GM18511 (cell line): ENCODE results near the gene GGACT.
"Not testable (repeated sequence)": the region's sequence is repeated elsewhere in the genome, so short reads cannot be mapped to it uniquely, and the experiment has no call there.

Experiments used
- ATAC-seq: cut with Tn5 transposase; IDR thresholded peaks from one replicate; pipeline ENCODE4 v1.9.1; 2021; ENCODE audit warnings: mild to moderate bottlenecking, moderate library complexity; ENCODE audit not compliant: unreplicated experiment

Gene GGACT

DNA sequence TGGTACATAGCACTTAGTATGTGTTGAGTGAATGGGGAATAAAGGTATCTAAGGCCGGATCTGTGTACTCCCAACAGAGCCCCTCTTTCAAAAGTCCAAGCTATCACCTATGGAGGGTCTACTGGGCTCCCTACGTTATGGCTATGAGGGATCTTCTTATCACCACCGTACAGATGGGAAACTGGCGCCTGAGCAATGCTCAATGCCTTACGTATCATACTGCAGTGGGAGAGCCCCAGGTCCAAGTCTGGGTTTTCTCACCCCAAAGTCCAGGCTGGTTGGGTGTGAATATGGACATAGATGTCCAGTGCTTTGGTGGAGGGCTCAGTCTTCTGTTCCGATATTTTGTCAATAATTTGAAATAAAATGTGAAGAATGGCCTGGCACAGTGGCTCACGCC is 13.1 kb upstream of the GGACT start:
- no peak for ATAC-seq

DNA sequence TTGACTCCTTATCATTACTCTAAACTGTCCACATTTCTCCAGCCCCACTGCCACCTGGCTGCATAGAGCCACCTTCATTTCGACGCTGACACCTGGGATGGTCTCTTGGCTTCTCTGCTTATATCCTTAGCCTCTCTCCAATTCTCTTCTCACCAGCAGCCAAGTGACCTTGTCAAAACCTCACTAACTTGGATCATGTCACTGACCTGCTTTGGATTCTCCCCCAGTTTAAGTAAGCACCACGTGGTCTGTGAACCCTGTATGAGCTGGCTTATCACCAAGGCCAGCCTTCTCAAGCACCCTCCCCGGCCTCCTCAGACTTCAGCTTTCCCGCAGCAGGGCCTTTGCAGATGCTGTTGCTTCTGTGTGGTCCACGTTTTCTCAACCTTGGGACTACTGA is 12.3 kb upstream of the GGACT start:
- ATAC-seq: no peak

DNA sequence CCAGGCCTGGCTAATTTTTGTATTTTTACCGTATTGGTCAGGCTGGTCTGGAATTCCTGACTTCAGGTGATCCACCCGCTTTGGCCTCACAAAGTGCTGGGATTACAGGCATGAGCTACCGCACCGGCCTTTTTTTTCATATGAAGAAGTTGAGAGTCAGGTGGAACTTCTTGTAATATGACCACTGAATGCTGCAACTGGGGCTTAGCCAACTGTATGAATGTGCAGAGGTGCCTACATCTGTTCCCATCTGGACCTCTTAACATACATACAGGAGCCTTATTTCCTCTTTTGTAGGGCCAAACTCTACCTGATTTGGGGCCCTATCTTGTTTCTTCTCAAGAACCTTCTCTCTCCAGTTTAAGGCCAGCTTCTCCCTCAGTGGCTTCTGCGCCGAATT is 11.9 kb upstream of the GGACT start:
- no peak for ATAC-seq

DNA sequence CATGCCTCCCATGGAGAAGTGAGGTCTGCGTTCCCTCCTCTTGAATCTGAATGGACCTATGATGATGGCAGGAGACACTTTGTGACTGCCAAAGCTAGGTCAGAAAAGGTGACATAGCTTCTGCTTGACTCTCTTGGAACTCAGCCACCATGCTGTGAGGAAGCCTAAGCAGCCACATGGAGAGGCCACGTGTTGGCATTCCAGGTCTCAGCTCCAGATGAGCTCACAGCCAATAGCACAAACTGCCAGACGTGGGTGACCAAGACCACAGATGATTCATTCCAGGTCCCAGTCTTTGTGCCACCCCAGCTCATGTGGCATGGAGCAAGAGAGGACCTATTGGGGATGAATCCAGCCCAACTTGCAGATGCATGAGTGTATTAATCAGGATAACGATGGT is 8.7 kb upstream of the GGACT start:
- no peak for ATAC-seq

DNA sequence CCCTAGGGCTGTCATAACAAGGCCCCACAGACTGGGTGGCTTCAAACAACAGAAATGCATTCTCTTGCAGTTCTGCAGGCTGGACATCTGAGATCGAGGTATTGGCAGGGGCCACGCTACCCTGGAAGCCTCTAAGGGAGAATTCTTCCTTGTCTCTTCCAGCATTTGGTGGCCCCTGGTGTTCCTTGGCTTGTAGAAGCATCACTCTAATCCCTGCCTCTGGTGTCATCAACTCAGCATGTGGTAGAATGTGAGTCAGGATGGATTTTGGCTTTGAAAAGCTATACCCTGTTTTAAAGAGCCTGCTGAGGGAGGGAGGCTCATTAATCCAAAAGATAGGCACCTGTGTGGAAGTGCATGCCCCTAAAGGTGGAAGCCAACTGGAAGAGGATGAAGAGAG is 7.9 kb upstream of the GGACT start:
- no peak for ATAC-seq

DNA sequence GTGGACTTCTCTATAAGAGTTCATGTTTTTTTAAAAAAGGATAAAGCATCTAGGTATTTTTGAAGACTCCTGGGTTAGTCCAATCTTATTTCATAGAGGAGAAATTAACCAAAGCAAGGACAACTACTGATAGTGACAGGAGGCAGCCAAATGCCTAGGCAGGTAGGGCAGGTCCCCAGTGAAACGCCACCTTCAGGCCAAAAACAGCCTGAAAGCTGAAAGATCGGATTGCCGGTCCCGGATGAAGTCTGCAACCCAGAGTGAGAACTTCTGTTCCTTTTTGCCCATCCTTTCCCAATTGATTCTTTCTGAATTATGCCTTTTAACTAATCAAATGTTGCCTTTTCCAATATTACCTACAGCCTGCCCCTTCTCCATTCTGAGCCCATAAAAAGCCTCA is 6.1 kb upstream of the GGACT start:
- ATAC-seq: no peak

DNA sequence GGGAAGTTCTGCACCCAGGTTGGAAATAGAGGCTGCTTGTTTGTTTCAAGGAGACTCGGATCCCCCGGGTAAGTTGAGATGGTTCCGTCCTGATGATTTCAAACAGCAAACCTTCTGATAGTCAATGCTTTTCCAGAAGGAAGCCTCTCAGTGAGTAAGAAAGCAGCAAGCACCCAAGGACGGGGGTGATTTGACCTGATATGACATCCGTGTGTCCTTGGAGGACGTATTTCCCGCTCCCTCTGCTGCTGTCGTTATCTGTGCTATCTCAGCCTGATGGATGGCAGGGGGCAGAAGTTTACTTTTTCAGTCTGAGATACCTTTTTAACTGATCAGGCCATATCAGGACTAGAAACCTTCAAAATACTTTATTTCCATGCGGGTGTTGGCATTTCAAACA is 5.7 kb upstream of the GGACT start:
- ATAC-seq: no peak

DNA sequence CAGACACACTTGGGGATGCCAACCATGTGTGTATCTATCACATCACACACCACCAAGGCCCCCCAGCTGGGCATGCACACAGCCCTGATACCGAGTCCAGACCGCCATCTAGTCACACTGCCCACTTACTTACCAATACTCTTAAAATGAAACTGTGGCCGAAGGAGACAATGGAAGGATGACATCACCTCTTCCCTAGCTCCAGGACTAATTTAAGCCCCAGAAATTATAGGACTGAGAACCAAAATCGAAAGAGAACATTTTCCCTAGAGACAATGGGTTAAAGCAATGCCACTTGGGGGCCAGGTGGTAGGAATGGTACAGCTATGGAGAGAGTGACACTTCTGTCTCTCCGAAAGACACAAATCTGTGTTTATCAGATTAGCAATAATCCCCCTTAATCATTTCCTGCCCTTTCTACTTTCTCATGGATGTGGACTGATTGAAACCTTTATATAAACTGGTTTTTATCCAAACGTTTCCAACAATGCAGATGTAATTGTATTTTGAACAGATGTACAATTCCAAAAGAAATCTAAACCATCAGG is 663 bp upstream of the GGACT start:
- no peak for ATAC-seq

DNA sequence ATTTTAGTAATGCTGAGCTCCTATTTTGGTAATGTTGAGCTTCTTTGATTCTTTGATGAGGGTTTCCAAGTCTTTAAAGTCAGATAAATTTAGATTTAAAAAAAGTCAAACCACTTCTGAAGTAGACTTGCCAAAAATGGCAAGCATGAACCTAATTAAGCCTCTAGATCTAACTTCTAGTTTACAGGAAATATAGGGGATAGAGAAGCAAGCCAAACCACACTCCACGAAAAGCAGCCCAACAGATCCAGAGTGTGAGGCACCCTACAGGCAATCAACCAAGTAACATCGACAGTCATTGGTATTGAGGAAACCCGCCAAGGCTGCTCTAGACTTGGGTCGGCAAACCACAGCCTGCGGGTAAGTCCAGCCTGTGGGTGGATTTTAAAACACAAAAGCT is 3.7 kb downstream of the GGACT start:
- no peak for ATAC-seq

DNA sequence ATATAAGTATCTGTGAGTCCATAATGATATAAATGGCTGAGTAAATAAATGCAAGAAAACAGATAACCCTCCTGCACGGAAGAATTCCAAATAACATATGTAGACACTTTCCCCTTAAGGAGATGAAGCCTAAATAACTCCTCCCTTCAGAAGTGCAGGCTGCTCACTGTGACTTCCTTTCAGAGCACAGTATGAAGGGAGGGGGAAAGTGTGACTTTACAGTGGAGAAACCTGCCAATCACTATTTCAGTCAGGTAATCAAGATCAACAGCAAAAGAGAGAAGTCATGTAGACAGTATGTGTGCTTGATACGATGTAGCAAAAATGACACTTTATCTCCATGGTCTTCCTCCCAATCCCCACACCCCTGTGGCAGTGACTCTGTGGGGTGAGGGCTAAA is 7.1 kb downstream of the GGACT start:
- no peak for ATAC-seq

DNA sequence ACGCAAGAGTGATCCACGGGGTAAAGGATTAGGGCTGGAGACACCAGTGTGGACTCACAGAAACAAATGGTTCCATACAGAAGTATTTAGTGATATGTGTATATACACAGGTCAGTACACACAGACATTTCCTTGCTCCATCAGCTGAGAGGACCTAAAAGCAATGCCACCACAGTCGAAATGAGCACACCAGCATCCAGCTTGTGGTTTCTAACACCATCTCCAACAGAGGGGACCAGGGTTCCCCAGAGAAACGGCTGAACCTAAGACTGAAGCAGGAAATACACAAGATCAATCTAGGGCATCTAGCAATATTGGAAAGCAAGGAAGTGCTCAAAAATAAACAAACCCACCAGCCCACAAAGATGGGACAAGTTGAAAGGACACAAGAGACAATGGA is 7.6 kb downstream of the GGACT start:
- ATAC-seq: no peak

DNA sequence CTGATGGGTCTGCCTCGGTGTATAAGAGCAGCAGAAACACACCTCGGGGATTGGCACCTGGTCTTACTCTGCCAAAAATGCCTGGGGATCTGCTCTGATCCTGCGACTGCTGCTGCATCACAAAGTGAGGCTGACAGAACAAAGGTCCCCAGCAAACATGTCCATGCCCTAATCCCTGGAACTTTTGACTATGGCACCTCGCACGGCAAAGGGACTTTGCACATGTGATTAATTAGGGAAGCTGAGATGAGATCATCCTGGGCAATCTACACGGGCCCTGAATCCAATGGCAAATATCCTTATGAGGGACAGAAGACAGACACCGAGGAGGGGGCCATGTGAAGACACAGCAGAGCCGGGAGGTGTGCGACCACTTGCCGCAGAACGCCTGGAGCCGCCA is 8.5 kb downstream of the GGACT start:
- ATAC-seq: no peak

DNA sequence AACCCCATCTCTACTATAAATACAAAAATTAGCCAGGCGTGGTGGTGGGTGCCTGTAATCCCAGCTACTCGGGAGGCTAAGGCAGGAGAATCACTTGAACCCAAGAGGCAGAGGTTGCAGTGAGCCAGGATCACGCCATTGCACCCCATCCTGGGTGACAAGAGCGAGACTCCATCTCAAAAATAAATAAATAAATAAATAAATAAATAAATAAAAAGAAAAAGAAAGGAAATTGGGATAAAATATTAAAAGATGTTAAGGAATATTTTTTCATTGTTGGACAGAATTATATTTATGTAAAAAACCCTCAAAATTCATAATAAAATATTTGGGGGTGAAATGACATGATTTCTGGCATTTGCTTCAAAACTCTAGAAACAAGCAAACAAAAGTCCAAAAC is 11.3 kb downstream of the GGACT start:
- ATAC-seq: not testable (repeated sequence)

DNA sequence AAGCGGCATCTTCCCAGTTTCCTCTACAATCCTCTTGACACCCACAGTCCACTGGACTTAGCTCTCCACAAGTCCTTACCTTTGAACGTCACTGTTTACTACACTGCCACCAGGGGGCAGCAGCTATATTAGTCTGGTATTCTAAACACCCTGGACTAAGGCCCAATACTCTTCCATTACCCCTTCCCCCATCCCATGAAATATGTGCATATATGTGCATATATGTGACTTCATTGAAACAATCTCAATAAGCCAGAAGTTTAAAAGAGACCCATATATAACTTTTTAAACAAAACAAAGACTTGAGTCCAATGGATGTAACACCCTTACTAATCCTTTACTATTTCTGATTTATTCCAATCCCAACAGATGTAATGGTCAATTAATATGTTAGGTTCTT is 15.5 kb downstream of the GGACT start:
- peak; percentile 98 for ATAC-seq

DNA sequence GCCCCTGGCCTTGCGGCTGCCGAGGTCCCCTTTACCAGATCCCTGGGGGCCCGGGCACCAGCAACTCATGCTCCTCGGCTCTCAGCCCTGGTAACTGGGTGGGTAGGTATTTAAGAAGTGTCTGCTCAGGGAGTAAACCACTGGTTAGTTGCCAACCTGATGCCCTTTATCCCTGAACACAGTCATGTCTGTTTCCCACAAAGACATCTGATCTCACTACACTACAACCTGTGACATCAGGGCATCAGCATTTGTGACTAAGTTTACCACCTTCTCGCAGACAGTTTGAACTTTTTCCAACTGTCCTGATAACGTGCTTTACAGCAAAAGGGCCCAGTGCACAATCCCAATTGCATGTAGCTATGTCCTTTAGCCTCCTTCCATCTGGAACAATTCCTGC is 22.0 kb downstream of the GGACT start:
- ATAC-seq: no peak

DNA sequence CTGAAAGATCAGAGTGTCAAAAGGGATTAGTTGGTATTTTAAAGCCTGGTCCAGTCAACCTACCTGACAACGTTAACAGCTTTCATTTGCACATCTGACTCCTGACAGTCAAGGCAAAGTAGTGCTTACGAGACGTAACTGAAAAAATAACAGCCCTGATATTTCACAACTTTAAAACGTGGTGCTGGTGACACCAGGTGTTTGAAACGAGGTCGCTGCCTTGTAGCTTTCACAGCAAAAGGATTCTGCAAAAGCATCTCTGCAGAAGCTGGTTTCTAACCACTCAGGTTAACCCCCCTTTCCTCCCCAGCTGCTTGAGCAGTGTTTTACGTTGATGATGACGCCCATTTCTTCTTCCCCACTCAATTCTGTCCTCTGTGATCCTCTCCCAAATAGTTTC is 23.3 kb downstream of the GGACT start:
- no peak for ATAC-seq

DNA sequence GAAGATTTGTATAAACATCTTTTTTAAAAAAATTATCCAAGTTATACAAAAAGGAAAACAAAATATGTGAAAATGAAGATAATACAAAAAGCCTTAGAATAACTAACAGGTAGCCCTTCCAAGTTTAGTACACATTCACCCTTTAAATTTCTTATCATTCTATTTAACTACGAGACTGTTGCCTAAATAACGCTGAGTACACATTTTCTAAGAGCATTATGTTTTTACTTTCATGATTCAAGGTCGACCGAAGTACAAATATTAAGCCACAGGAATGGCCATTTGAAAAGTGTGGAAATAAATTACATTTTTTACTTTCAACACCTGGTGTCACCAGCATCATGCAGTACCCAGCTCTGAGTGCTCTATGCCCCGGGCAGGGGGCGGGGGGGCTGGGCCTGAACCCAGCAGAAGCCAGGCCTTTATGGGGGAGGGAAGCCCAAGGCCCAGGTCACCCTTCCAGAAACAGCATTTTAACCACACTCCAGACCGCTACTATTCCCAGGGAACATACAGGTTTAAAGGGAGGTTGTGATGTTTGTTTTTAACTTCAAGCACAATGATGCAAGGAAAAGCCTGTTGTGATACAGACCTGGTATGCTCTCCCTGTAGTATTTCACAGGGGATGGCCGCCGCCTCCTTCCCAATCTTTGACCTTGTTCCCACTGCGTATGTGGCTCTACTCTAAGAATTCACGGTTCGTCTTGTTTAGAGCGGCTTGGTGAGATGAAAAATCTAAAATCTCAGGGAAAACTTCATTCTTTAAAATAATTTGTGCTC is 24.0 kb downstream of the GGACT start:
- no peak for ATAC-seq

DNA sequence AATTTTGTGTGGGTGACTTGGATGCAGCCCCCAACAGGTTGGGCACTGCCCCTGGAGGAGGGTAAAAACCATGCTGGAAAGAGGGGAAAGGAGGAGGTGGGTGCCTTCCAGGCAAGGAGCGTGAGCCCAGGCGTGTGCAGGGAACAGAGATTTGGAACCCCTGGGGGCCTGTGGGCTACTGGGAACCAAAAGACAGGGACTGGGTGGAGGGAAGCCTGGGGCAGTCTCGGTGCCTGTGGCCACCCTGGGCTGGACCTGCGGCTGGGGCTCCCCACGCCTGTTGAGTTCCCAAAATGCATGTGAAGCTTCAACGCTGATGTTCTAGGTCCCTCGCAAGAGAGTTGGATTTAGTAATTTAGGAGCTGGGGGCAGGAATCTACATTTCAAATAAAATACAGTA is 24.8 kb downstream of the GGACT start:
- ATAC-seq: no peak

DNA sequence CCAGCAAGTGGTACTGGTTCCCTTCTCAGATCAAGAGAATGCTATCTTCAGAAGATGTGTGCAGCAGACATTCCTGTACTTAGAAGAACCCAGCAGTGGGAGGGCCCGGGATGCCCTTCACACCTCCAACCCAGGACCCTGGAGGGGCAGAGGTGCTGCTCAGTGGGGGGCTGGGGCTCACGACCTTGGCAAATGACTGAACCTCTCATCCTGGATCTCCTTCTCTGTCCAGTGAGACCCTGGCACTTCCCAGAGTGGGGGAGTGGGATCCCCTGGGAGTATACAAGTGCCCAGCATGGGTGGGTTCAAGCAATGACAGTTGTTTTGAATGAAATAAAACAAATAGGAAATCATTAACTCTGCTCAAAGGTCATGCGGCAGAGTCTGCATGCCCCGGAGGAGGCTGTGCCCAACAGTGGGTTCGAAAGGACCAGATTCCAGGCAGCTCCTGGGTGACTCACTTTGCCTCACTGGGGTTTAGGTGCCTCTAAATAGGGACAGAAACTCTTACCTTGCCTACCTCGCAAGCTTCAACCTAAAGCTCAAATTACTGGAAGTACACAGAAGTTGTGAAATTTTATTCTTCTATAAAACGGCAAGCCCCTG is 26.9 kb downstream of the GGACT start:
- ATAC-seq: no peak

DNA sequence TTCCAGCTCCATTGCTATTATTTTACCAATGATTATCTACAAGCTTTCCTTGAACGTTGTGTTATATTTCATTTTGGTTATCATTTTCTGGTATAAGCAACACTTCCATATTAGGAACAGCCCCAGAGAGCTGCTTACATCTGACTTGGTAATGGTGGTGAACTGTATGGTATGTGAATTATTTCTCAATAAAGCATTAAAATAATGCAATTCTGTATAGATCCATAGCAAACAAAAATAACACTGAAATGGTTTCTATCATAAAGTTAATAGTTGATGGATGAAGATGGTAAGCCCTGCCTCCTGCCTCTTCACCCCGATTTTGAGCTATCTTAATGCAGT is 27.5 kb downstream of the GGACT start:
- no peak for ATAC-seq

DNA sequence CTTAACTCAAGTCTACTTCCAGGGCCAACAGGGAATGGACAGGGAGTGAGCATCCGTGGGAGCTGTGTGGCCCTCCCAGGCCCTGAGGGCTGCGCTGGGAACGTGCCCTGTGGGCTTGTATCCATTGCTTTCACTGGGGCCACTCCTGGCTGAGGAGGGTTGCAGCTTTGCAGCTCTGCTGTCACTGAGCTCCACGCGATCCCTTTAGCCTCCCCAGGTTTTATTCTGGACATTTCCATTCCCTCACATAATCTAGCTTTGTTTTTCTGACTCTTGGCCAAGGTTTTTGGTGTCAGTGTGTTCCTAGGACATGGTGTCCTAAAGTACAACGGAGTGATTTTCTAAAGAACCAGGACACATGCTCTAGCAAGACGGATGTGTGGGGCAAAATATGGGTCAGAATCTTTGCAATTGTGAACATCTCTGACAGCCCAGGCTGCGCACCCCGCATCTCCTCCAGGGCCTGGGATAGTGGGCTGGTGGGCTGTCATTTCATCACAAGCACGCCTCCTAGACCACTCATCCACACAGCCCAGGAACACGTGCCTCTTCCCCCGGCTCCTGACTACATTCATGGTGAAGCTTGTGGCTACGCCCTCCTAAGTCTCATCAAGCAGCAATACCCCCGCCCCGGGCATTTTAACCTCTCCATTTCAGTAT is 28.0 kb downstream of the GGACT start:
- ATAC-seq: no peak

DNA sequence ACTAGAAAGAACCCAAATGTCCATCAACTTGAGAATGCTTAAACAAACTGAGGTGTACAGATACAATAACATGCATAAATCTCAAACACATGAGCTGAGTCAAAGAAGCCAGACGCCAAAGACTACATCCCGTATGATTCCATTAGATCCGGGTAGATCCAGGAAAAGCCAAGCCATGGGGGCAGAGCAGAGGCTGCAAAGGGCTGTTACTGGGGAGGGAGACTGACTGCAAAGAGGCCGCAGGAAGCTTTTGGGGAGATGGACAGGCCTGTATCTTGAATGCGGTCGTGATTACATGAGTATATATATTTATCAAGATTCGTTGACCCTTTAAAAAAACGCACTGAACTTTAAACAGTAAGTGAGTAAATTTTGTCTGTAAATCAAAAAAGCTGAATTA is 28.7 kb downstream of the GGACT start:
- ATAC-seq: no peak
